Measurements from ENCODE around the gene MMD2.

GRCh38 chr7:4857189-4857588 is 101.8 kb downstream of the MMD2 start:
- TF ChIP-seq POLR2AphosphoS5 (IDR thresholded peaks at IDR 0.05; ENCODE audit: insufficient read depth, low read depth, low read length) (no peak), POLR2A (IDR thresholded peaks at IDR 0.05; ENCODE audit: low read depth, low read length) (no peak), EZH2 (IDR thresholded peaks at IDR 0.05; ENCODE audit: borderline replicate concordance, low read depth, low read length, severe bottlenecking) (no peak), MAX (IDR thresholded peaks at IDR 0.05; ENCODE audit: insufficient read depth, insufficient read length) (no peak), FOS (IDR thresholded peaks at IDR 0.05; ENCODE audit: borderline replicate concordance, insufficient read depth, low read length) (no peak)
- TF ChIP-seq, protein P1, sequence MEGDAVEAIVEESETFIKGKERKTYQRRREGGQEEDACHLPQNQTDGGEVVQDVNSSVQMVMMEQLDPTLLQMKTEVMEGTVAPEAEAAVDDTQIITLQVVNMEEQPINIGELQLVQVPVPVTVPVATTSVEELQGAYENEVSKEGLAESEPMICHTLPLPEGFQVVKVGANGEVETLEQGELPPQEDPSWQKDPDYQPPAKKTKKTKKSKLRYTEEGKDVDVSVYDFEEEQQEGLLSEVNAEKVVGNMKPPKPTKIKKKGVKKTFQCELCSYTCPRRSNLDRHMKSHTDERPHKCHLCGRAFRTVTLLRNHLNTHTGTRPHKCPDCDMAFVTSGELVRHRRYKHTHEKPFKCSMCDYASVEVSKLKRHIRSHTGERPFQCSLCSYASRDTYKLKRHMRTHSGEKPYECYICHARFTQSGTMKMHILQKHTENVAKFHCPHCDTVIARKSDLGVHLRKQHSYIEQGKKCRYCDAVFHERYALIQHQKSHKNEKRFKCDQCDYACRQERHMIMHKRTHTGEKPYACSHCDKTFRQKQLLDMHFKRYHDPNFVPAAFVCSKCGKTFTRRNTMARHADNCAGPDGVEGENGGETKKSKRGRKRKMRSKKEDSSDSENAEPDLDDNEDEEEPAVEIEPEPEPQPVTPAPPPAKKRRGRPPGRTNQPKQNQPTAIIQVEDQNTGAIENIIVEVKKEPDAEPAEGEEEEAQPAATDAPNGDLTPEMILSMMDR (IDR thresholded peaks at IDR 0.05; ENCODE audit: extremely low read depth in 1 of 2, insufficient read depth in 1 of 2, low read depth in 1 of 2, low read length in 2 of 2), result no peak
